Endothelial cell (in vitro differentiated cells): ENCODE results near the gene GRM5. TPM values are rescaled to one million over a fixed set of nuclear protein-coding genes. Genes with fewer than 3 reads are reported as not detected.
"Not testable (repeated sequence)": the region's sequence is repeated elsewhere in the genome, so short reads cannot be mapped to it uniquely, and the experiment has no call there.

Experiments used
- DNase-seq: peaks from one replicate; pipeline ENCODE4 v3.0.0; 2021; ENCODE audit warnings: low spot score
- H3K27ac Mint-ChIP-seq: one replicate; pipeline ENCODE4 v1.8.0; 2021; ENCODE audit warnings: mixed read lengths, inconsistent platforms; ENCODE audit not compliant: unreplicated experiment
- H3K27me3 Mint-ChIP-seq: one replicate; pipeline ENCODE4 v1.8.0; 2021; ENCODE audit warnings: mild to moderate bottlenecking, moderate library complexity, mixed read lengths, inconsistent platforms; ENCODE audit not compliant: unreplicated experiment
- H3K36me3 Mint-ChIP-seq: one replicate; pipeline ENCODE4 v1.8.0; 2021; ENCODE audit warnings: mild to moderate bottlenecking, low read depth, mixed read lengths, inconsistent platforms; ENCODE audit not compliant: unreplicated experiment
- H3K4me1 Mint-ChIP-seq: one replicate; pipeline ENCODE4 v1.8.0; 2021; ENCODE audit warnings: mild to moderate bottlenecking, mixed read lengths, inconsistent platforms; ENCODE audit not compliant: unreplicated experiment
- H3K4me3 Mint-ChIP-seq: one replicate; pipeline ENCODE4 v1.8.0; 2021; ENCODE audit warnings: mild to moderate bottlenecking, mixed read lengths, inconsistent platforms; ENCODE audit not compliant: unreplicated experiment
- H3K9me3 Mint-ChIP-seq: one replicate; pipeline ENCODE4 v1.8.0; 2021; ENCODE audit warnings: mixed read lengths, inconsistent platforms; ENCODE audit not compliant: unreplicated experiment
- CTCF ChIP-seq: fragments of 200-600 bp; sonication (generic); IDR thresholded peaks from one replicate; pipeline ENCODE4 v1.5.0; 2021; ENCODE audit warnings: antibody characterized with exemption; ENCODE audit not compliant: unreplicated experiment
- total RNA-seq: library from RNA; stranded (reverse); fragmentation: NEBNext Ultra II Directional; extraction: Animal tissue kit (Norgen Biotek cat#: 25700); gene quantifications from one replicate; pipeline ENCODE4 v1.2.1, GENCODE V29; 2021; ENCODE audit not compliant: unreplicated experiment

GRM5 gene
- total RNA-seq, 1 donor from 2014 or later: 0.28 TPM

- not testable (repeated sequence) for H3K4me3 Mint-ChIP-seq, DNase-seq, H3K27ac Mint-ChIP-seq, H3K36me3 Mint-ChIP-seq, H3K27me3 Mint-ChIP-seq, H3K9me3 Mint-ChIP-seq, H3K4me1 Mint-ChIP-seq
Measured at GRCh38 chr11:88843766-88844426, 221.9 kb downstream of the GRM5 start.

- H3K27me3 Mint-ChIP-seq, DNase-seq, H3K27ac Mint-ChIP-seq, H3K36me3 Mint-ChIP-seq, H3K4me3 Mint-ChIP-seq, H3K4me1 Mint-ChIP-seq, H3K9me3 Mint-ChIP-seq: not testable (repeated sequence)
Measured at GRCh38 chr11:88838139-88838538, 227.6 kb downstream of the GRM5 start.

GRCh38 chr11:88835709-88836108 is 230.1 kb downstream of the GRM5 start:
- not testable (repeated sequence) for H3K27ac Mint-ChIP-seq, DNase-seq

GRCh38 chr11:88831303-88831890 is 234.4 kb downstream of the GRM5 start:
- no peak for DNase-seq
- H3K9me3 Mint-ChIP-seq: no peaks in the 10 kb centered on the region
- peaks cover 3% of the 10 kb centered on the region for H3K27me3 Mint-ChIP-seq
- TF ChIP-seq CTCF: no peak
- no peak overlapping the region for H3K27ac Mint-ChIP-seq
- H3K4me1 Mint-ChIP-seq: no peaks in the 10 kb centered on the region
- no peak overlapping the region for H3K4me3 Mint-ChIP-seq
- H3K36me3 Mint-ChIP-seq: no peaks in the 10 kb centered on the region

More at GRCh38 chr11:88835709-88836108, 230.1 kb downstream of the GRM5 start:
- H3K9me3 Mint-ChIP-seq, H3K4me1 Mint-ChIP-seq, H3K27me3 Mint-ChIP-seq, H3K36me3 Mint-ChIP-seq, H3K4me3 Mint-ChIP-seq: not testable (repeated sequence)

- peaks cover 3% of the 10 kb centered on the region for H3K27me3 Mint-ChIP-seq
- no peak for DNase-seq
- no peak overlapping the region for H3K4me3 Mint-ChIP-seq
- H3K27ac Mint-ChIP-seq: no peak overlapping the region
- no peaks in the 10 kb centered on the region for H3K9me3 Mint-ChIP-seq
- no peak for TF ChIP-seq CTCF
- H3K4me1 Mint-ChIP-seq: no peaks in the 10 kb centered on the region
- no peaks in the 10 kb centered on the region for H3K36me3 Mint-ChIP-seq
Measured at GRCh38 chr11:88827018-88827676, 238.6 kb downstream of the GRM5 start.

- no peak for DNase-seq
- Mint-ChIP-seq H3K36me3 (no peaks in the 10 kb centered on the region), H3K9me3 (no peaks in the 10 kb centered on the region), H3K27me3 (no peaks in the 10 kb centered on the region), H3K4me3 (no peak overlapping the region), H3K4me1 (no peaks in the 10 kb centered on the region), H3K27ac (no peak overlapping the region)
- no peak for TF ChIP-seq CTCF
Measured at GRCh38 chr11:88819616-88820015, 246.2 kb downstream of the GRM5 start.
